Pancreas (tissue), 10 donors: Measurements from ENCODE around the gene RBM23. TPM values are rescaled to one million over a fixed set of nuclear protein-coding genes. Genes with fewer than 3 reads are reported as not detected.

Source experiments
- ATAC-seq, 4 donors: fragments of 200-7000 bp; cut with Tn5 transposase; one replicate each; pipeline versions ENCODE4 v1.8.0 to v1.9.1; 2020; ENCODE audit warnings: mild to moderate bottlenecking in 4 of 4, moderate library complexity in 4 of 4
- DNase-seq, 6 donors: peaks; one replicate each; pipeline ENCODE4 v3.0.0-alpha.2; 2020
- FAIRE-seq: peaks from 2 replicates; lab custom pipeline; 2012; peaks lifted over from hg19 to GRCh38; lab: Jason Lieb, UNC
- H3K27ac ChIP-seq, 4 donors: fragments of 200-600 bp; sonication (generic); 1 replicate in 3 of 4; 2 replicates in 1 of 4; pipeline versions ENCODE4 v1.5.0 to v1.8.0; 2020
- H3K27me3 ChIP-seq, 4 donors: fragments of 200-600 bp; one replicate each; pipeline ENCODE4 v1.8.0; 2021
- H3K36me3 ChIP-seq, 3 donors: fragments of 200-600 bp; sonication (generic) in 1 of 3; one replicate each; pipeline versions ENCODE4 v1.5.0 to v1.8.0; 2020 to 2021
- H3K4me1 ChIP-seq, 3 donors: fragments of 200-600 bp; one replicate each; pipeline ENCODE4 v1.8.0; 2021
- H3K4me3 ChIP-seq, 4 donors: fragments of 200-600 bp; sonication (generic) in 2 of 4; one replicate each; pipeline versions ENCODE4 v1.5.0 to v1.8.0; 2020 to 2021
- H3K9me3 ChIP-seq, 4 donors: fragments of 200-600 bp; one replicate each; pipeline ENCODE4 v1.8.0; 2021
- CTCF ChIP-seq, 4 donors: fragments of 200-600 bp; sonication (generic) in 3 of 4; IDR thresholded peaks; one replicate each; pipeline versions ENCODE4 v1.5.0 to v1.8.0; 2021; ENCODE audit warnings: antibody characterized with exemption in 4 of 4
- WGBS, 2 donors: extraction: QIAGEN DNeasy Blood & Tissue Kit; methylation state at CpG; one replicate each; pipeline ENCODE4 v1.1.7; 2013; 5-methylcytosine and 5-hydroxymethylcytosine counted together
- intact Hi-C, 3 donors: fragments of 100-400 bp; cut with DNase I; formaldehyde crosslinking; loops; one replicate each; pipeline versions ENCODE4 v1.11.1 to v1.14.2; 2022
- polyA plus RNA-seq, 2 donors: library from polyadenylated mRNA; stranded (reverse); fragments of 200-250 nt; gene quantifications; one replicate each; pipeline ENCODE4 v1.2.3, GENCODE V29; 2013
- total RNA-seq, 6 donors: library from RNA; stranded (reverse); fragmentation: NEBNext Ultra II Directional in 4 of 6; extraction: Animal tissue kit (Norgen Biotek cat#: 25700) in 4 of 6; gene quantifications; one replicate each; pipeline versions ENCODE4 v1.2.1 to v1.2.4, GENCODE V29; 2021 to 2023
- donor health status: healthy with polysubstance abuse.
- donor health status: DM: no; HTN: no; CAD: no; lungs with moderate emphysema.
- donor health status: DM: no; HTN: no; CAD: no.
- donor health status: control.
- donor health status: control.
- donor health status: Bipolar disorder and iron deficiency.
- donor health status: DM: yes; HTN: yes; CAD: no.
- donor health status: DM: no; HTN: no; CAD: no.
- donor health status: DM: no; HTN: no; CAD: no.
- donor health status: DM: yes; HTN: yes; CAD: no.

The RBM23 gene
- total and polyA plus RNA-seq, 8 donors = 20.9 to 58.6 (median 31.2) TPM

DNA sequence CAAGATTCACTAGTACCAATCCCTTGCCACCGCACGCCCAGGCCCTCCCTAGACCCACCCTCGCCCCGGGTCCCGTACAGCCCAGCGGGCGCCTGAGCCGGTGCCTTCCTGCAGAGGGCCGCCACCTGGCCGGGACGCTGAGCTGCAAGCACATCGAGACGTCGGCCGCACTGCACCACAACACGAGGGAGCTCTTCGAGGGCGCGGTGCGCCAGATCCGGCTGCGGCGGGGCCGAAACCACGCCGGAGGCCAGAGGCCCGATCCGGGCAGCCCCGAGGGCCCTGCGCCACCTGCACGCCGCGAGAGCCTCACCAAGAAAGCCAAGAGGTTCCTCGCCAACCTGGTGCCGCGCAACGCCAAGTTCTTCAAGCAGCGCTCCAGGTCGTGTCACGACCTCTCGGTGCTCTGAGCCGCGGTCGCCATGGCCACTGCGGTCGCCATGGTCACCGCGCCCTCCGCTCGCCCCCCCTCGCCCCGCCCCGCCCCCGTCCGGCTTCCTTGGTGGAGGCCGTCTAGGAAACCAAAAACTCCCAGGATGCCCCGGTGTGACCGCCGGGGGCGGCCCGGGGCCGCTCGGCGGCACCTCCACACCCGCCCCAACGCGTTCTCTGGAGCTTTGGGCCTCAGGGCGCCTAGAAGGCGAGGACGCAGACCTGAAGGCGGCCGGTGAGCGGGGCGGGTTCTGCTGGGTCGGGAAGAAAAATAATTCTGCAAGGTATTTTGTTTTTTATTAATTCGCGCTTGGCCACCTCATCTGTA is 32.3 kb downstream of the RBM23 start:
- ATAC-seq = peak; percentile 82 to 90 (median 87)
- Histone ChIP-seq H3K9me3 (no peaks in the 10 kb centered on the region), H3K36me3 (no peaks in the 10 kb centered on the region), H3K4me3 (peak overlapping the region; percentile 39 to 74 (median 59)), H3K27ac (peak overlapping the region; percentile 40 to 77 (median 65)), H3K4me1 (peaks cover 0 to 11% (median 5%) of the 10 kb centered on the region in 3 donors), H3K27me3 (no peaks in the 10 kb centered on the region)
- TF ChIP-seq CTCF (IDR thresholded peaks at IDR 0.05) = no peak
- intact Hi-C loops = no loop called here
- no peak for FAIRE-seq
- 3% methylated on average over 66 to 77 of the region's 77 CpGs for WGBS, 2 donors
- DNase-seq = peak; percentile 78 to 89 (median 86)

DNA sequence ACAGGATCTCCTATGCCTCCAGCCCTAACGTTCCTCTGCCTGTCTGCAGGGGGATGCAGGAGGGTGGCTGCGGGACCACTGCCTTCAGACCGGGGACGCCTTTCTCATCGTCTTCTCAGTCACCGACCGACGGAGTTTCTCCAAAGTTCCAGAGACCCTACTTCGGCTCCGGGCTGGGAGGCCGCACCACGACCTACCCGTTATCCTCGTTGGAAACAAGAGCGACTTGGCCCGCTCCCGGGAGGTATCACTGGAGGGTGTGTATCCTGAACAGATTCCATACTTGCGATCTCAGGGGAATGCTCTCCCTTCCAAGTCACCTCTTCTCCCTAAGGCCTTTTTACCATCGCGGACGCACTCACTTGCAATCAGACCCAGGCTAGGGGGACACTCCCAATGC is 33.0 kb downstream of the RBM23 start:
- H3K27me3 ChIP-seq = no peaks in the 10 kb centered on the region
- H3K4me3 ChIP-seq = peak overlapping the region in 2 of 4 donors; percentile 55 to 63
- DNase-seq (peak in 3 of 6 donors; percentile 29 to 71 (median 43)), FAIRE-seq (no peak), ATAC-seq (no peak)
- intact Hi-C loops = no loop called here
- no peak for TF ChIP-seq CTCF (IDR thresholded peaks at IDR 0.05)
- H3K36me3 ChIP-seq = no peaks in the 10 kb centered on the region
- no peak overlapping the region for H3K27ac ChIP-seq
- no peaks in the 10 kb centered on the region for H3K9me3 ChIP-seq
- WGBS, 2 donors = 93 to 94% methylated on average over 21 of the region's 21 CpGs
- H3K4me1 ChIP-seq = peaks cover 0 to 11% (median 5%) of the 10 kb centered on the region in 3 donors

DNA sequence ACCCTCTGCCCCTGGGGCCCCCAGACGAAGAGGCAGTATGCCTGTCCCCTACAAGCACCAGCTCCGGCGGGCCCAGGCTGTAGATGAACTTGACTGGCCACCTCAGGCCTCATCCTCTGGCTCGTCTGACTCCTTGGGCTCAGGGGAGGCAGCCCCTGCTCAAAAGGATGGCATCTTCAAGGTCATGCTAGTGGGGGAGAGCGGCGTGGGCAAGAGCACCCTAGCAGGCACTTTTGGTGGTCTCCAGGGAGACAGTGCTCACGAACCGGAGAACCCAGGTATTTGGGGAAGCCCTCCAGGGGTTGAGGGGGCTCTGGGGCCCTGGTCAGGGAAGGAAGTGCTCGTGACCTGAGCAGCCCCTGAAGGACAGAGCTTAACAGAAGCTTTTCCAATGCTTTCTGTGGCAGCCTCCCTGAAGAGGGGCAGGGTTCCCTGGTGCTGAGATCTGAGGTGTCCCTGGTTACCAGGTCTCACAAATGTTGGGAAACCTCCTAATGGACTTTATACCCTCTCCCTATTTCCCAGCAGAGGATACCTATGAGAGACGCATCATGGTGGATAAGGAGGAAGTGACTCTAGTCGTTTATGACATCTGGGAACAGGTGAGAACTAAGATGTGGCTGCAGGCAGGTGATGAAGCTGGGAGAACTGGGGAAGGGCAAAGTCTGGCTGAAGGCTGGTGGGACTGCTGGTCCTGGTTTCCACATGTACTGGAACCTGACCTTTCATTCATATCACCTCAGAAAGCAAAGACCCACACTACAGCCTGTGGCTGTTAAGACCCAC is 34.0 kb downstream of the RBM23 start:
- H3K27me3 ChIP-seq = no peaks in the 10 kb centered on the region
- peaks cover 0 to 11% (median 5%) of the 10 kb centered on the region in 3 donors for H3K4me1 ChIP-seq
- no peaks in the 10 kb centered on the region for H3K36me3 ChIP-seq
- FAIRE-seq (no peak), DNase-seq (peak in 1 of 6 donors; percentile 36), ATAC-seq (no peak)
- 82 to 89% methylated on average over 11 of the region's 11 CpGs for WGBS, 2 donors
- TF ChIP-seq CTCF (IDR thresholded peaks at IDR 0.05) = no peak
- no peaks in the 10 kb centered on the region for H3K9me3 ChIP-seq
- no peak overlapping the region for H3K27ac ChIP-seq
- H3K4me3 ChIP-seq = no peak overlapping the region
- intact Hi-C loops = no loop called here

DNA sequence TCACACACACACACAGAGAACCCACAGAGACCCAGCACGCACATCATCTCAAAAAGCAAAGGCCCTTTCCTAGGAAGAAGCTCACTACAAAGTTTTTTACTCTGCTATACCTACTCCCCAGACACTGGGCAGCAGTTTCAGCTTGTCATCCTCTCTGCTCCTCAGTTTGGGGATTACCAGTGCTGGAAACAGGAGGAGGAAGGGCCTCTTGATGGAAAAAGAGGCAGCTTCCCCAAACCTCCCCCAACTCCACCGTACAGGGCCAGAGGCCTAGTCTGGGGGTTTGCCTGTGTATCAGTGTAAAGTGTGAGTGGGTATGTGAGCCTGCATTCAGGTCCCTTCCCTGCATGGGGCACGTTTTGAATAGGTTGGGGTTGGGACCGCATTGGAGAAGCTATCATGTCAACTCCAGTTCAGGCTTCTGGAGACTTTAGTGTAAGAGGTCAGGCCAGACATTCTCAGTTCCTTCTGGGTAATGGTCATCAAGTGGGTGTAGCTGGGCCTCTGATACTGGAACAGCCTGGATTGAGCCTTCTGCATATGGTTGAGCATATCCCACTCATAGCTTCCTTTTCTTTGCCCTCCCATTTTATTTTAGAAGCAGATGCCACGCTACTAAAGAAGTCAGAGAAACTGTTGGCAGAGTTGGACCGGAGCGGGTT is 34.7 kb downstream of the RBM23 start:
- Histone ChIP-seq H3K9me3 (no peaks in the 10 kb centered on the region), H3K4me1 (peaks cover 0 to 11% (median 5%) of the 10 kb centered on the region in 3 donors), H3K27ac (no peak overlapping the region), H3K27me3 (no peaks in the 10 kb centered on the region), H3K36me3 (no peaks in the 10 kb centered on the region), H3K4me3 (no peak overlapping the region)
- WGBS, 2 donors = 87 to 92% methylated on average over 7 of the region's 7 CpGs
- ATAC-seq = no peak
- intact Hi-C loops = no loop called here
- TF ChIP-seq CTCF (IDR thresholded peaks at IDR 0.05) = no peak
- FAIRE-seq = no peak
- no peak for DNase-seq
